Bronchial epithelial cell (primary cell): Measurements from ENCODE around the gene DNAJC6. TPM values are rescaled to one million over a fixed set of nuclear protein-coding genes. Genes with fewer than 3 reads are reported as not detected.

Source experiments
- DNase-seq: peaks from one replicate; pipeline ENCODE4 v3.0.0-alpha.2; 2010; ENCODE audit warnings: low read depth
- FAIRE-seq: peaks from 2 replicates; lab custom pipeline; 2011; peaks lifted over from hg19 to GRCh38; lab: Jason Lieb, UNC
- H3K27me3 ChIP-seq: 2 replicates; pipeline ENCODE4 v1.5.1; 2011; ENCODE audit warnings: low read length; ENCODE audit not compliant: control insufficient read depth, insufficient read depth
- H3K36me3 ChIP-seq: 2 replicates; pipeline ENCODE4 v1.5.1; 2011; ENCODE audit warnings: low read length; ENCODE audit not compliant: control insufficient read depth, insufficient read depth
- H3K4me3 ChIP-seq: 2 replicates; pipeline ENCODE4 v1.5.1; 2011; ENCODE audit warnings: mild to moderate bottlenecking, low read depth, low read length, control low read depth
- total RNA-seq: library from RNA; depleted of rRNA; stranded (reverse); fragments of >200 nt; gene quantifications from 2 replicates; pipeline ENCODE4 v1.2.1, GENCODE V29; 2014
- TF ChIP-seq, protein P1 (sequence below): IDR thresholded peaks from 2 replicates; pipeline ENCODE4 v1.5.1; 2011; ENCODE audit warnings: mild to moderate bottlenecking, moderate library complexity, low read length, control low read depth, inconsistent platforms; ENCODE audit not compliant: insufficient read depth, severe bottlenecking

Gene DNAJC6
- total RNA-seq, 1 donor from 2014 or later, result 2.1 TPM

DNA sequence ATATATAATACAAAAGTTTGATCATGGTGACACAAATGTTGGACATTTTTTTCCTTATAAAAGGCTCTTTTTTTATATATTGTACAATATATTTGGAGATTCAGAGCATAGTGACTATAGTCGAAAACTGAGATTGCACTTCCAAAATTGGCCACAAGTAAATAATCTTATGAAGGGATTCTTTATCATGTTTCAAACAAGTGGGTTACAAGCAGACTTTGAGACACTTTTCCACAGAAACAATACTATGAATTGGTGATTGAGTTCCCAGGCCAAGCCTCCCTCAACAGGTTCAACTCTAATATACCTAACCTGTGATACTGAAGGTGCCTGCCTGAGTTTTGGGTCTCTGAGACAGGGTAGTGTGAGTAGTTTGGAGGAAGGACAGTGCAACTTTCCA, 124.9 kb downstream of the DNAJC6 start:
- FAIRE-seq (no peak), DNase-seq (no peak)
- TF ChIP-seq, protein P1, sequence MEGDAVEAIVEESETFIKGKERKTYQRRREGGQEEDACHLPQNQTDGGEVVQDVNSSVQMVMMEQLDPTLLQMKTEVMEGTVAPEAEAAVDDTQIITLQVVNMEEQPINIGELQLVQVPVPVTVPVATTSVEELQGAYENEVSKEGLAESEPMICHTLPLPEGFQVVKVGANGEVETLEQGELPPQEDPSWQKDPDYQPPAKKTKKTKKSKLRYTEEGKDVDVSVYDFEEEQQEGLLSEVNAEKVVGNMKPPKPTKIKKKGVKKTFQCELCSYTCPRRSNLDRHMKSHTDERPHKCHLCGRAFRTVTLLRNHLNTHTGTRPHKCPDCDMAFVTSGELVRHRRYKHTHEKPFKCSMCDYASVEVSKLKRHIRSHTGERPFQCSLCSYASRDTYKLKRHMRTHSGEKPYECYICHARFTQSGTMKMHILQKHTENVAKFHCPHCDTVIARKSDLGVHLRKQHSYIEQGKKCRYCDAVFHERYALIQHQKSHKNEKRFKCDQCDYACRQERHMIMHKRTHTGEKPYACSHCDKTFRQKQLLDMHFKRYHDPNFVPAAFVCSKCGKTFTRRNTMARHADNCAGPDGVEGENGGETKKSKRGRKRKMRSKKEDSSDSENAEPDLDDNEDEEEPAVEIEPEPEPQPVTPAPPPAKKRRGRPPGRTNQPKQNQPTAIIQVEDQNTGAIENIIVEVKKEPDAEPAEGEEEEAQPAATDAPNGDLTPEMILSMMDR, result no peak
- peaks cover 9% of the 10 kb centered on the region for H3K36me3 ChIP-seq
- H3K27me3 ChIP-seq, result no peaks in the 10 kb centered on the region
- H3K4me3 ChIP-seq, result no peak overlapping the region

GRCh38 chr1:65434760-65435159, 125.4 kb downstream of the DNAJC6 start:
- no peak for DNase-seq
- Histone ChIP-seq H3K36me3 (peaks cover 9% of the 10 kb centered on the region), H3K27me3 (no peaks in the 10 kb centered on the region), H3K4me3 (no peak overlapping the region)
- TF ChIP-seq, protein P1, result no peak
- peak; percentile 36 for FAIRE-seq

GRCh38 chr1:65435987-65436386, 126.6 kb downstream of the DNAJC6 start:
- TF ChIP-seq, protein P1, result no peak
- DNase-seq (no peak), FAIRE-seq (no peak)
- Histone ChIP-seq H3K4me3 (no peak overlapping the region), H3K36me3 (peaks cover 9% of the 10 kb centered on the region), H3K27me3 (no peaks in the 10 kb centered on the region)

GRCh38 chr1:65437616-65438015, 128.3 kb downstream of the DNAJC6 start:
- FAIRE-seq (no peak), DNase-seq (no peak)
- TF ChIP-seq, protein P1, result no peak
- peaks cover 5% of the 10 kb centered on the region for H3K36me3 ChIP-seq
- no peaks in the 10 kb centered on the region for H3K27me3 ChIP-seq
- no peak overlapping the region for H3K4me3 ChIP-seq

- DNase-seq, result no peak
- Histone ChIP-seq H3K27me3 (no peaks in the 10 kb centered on the region), H3K36me3 (no peaks in the 10 kb centered on the region), H3K4me3 (no peak overlapping the region)
- TF ChIP-seq, protein P1, result no peak
- FAIRE-seq, result no peak
These were observed 131.1 kb downstream of the DNAJC6 start for GRCh38 chr1:65440322-65440900.

GRCh38 chr1:65440915-65441314, 131.6 kb downstream of the DNAJC6 start:
- FAIRE-seq, result no peak
- no peaks in the 10 kb centered on the region for H3K27me3 ChIP-seq
- H3K4me3 ChIP-seq, result no peak overlapping the region
- no peaks in the 10 kb centered on the region for H3K36me3 ChIP-seq
- TF ChIP-seq, protein P1, result no peak
- DNase-seq, result no peak
